ENCODE results near the gene GUCA1C.

- TF ChIP-seq MAX (IDR thresholded peaks at IDR 0.05; ENCODE audit: insufficient read depth, insufficient read length) (no peak), POLR2A (IDR thresholded peaks at IDR 0.05; ENCODE audit: low read depth, low read length) (no peak), CTCF (IDR thresholded peaks at IDR 0.05; ENCODE audit: extremely low read depth in 1 of 2, insufficient read depth in 1 of 2, low read depth in 1 of 2, low read length in 2 of 2) (no peak), EZH2 (IDR thresholded peaks at IDR 0.05; ENCODE audit: borderline replicate concordance, low read depth, low read length, severe bottlenecking) (no peak), POLR2AphosphoS5 (IDR thresholded peaks at IDR 0.05; ENCODE audit: insufficient read depth, low read depth, low read length) (no peak)
Observed at GRCh38 chr3:108966773-108967172, 13.1 kb upstream of the GUCA1C start.
